ENCODE results near the gene PIAS4. TPM values are rescaled to one million over a fixed set of nuclear protein-coding genes. Genes with fewer than 3 reads are reported as not detected.
A peak's percentile ranks its signal among the peaks of the same experiment; 100 is the strongest.

The PIAS4 gene
- total RNA-seq, 1 donor = 21.4 TPM

- Histone ChIP-seq H3K4me2 (ENCODE audit: insufficient read depth, low read length) (no peak overlapping the region), H4K20me1 (ENCODE audit: insufficient read depth, low read length) (peaks cover 94% of the 10 kb centered on the region), H3K27me3 (ENCODE audit: insufficient read depth, low read length) (no peaks in the 10 kb centered on the region), H3K4me3 (ENCODE audit: insufficient read depth, low read length) (no peak overlapping the region), H3K9me3 (ENCODE audit: low read depth, low read length) (no peaks in the 10 kb centered on the region), H2AFZ (ENCODE audit: low read length) (no peak overlapping the region), H3K79me2 (ENCODE audit: insufficient read depth, low read length) (peaks cover 95% of the 10 kb centered on the region), H3K4me1 (ENCODE audit: insufficient read depth, low read length) (peaks cover 17% of the 10 kb centered on the region), H3K27ac (ENCODE audit: low read depth, low read length) (peak overlapping the region; percentile 8), H3K36me3 (ENCODE audit: insufficient read depth, low read length) (peaks cover 97% of the 10 kb centered on the region)
- no peak for TF ChIP-seq CTCF (IDR thresholded peaks at IDR 0.05; ENCODE audit: extremely low read depth, low read depth, low read length)
- peak; percentile 52 for DNase-seq (ENCODE audit: insufficient read length, low spot score, missing footprints)
These were observed 27.7 kb upstream of the PIAS4 start for GRCh38 chr19:3979674-3980352.

GRCh38 chr19:3980353-3981251 lies 26.9 kb upstream of the PIAS4 start:
- DNase-seq (ENCODE audit: insufficient read length, low spot score, missing footprints) = peak; percentile 68
- peaks cover 94% of the 10 kb centered on the region for H3K79me2 ChIP-seq (ENCODE audit: insufficient read depth, low read length)

GRCh38 chr19:3981373-3981735 lies 26.2 kb upstream of the PIAS4 start:
- peak overlapping the region; percentile 98 for H3K27ac ChIP-seq (ENCODE audit: low read depth, low read length)
- no peaks in the 10 kb centered on the region for H3K9me3 ChIP-seq (ENCODE audit: low read depth, low read length)
- no peak for TF ChIP-seq CTCF (IDR thresholded peaks at IDR 0.05; ENCODE audit: extremely low read depth, low read depth, low read length)
- H3K4me1 ChIP-seq (ENCODE audit: insufficient read depth, low read length) = peaks cover 27% of the 10 kb centered on the region
- no peaks in the 10 kb centered on the region for H3K27me3 ChIP-seq (ENCODE audit: insufficient read depth, low read length)
- peaks cover 87% of the 10 kb centered on the region for H3K79me2 ChIP-seq (ENCODE audit: insufficient read depth, low read length)
- H3K4me2 ChIP-seq (ENCODE audit: insufficient read depth, low read length) = no peak overlapping the region
- H4K20me1 ChIP-seq (ENCODE audit: insufficient read depth, low read length) = peaks cover 87% of the 10 kb centered on the region
- peaks cover 84% of the 10 kb centered on the region for H3K36me3 ChIP-seq (ENCODE audit: insufficient read depth, low read length)
- no peak for DNase-seq (ENCODE audit: insufficient read length, low spot score, missing footprints)
- no peak overlapping the region for H2AFZ ChIP-seq (ENCODE audit: low read length)
- H3K4me3 ChIP-seq (ENCODE audit: insufficient read depth, low read length) = no peak overlapping the region

More at GRCh38 chr19:3980353-3981251, 26.9 kb upstream of the PIAS4 start:
- Histone ChIP-seq H3K4me3 (ENCODE audit: insufficient read depth, low read length) (no peak overlapping the region), H4K20me1 (ENCODE audit: insufficient read depth, low read length) (peaks cover 93% of the 10 kb centered on the region), H3K4me1 (ENCODE audit: insufficient read depth, low read length) (peaks cover 19% of the 10 kb centered on the region), H3K9me3 (ENCODE audit: low read depth, low read length) (no peaks in the 10 kb centered on the region), H3K36me3 (ENCODE audit: insufficient read depth, low read length) (peaks cover 91% of the 10 kb centered on the region), H3K4me2 (ENCODE audit: insufficient read depth, low read length) (no peak overlapping the region), H3K27me3 (ENCODE audit: insufficient read depth, low read length) (no peaks in the 10 kb centered on the region), H2AFZ (ENCODE audit: low read length) (no peak overlapping the region), H3K27ac (ENCODE audit: low read depth, low read length) (peak overlapping the region; percentile 8)
- TF ChIP-seq CTCF (IDR thresholded peaks at IDR 0.05; ENCODE audit: extremely low read depth, low read depth, low read length) = no peak

Measured in osteoblast (primary cell).